Right lobe of liver (tissue), 4 donors: Measurements from ENCODE around the gene RTL5.

Experiments used
- POLR2A ChIP-seq: fragments of 450-650 bp; IDR thresholded peaks from one replicate; pipeline ENCODE4 v1.6.1; 2017; ENCODE audit warnings: antibody characterized with exemption, mild to moderate bottlenecking
- TF ChIP-seq, protein P1 (sequence below), 4 donors: fragments of 200-600 bp in 3 of 4; fragments of 450-650 bp in 1 of 4; IDR thresholded peaks; one replicate each; pipeline versions ENCODE4 v1.5.1 to v1.8.0; 2016 to 2022; ENCODE audit warnings: antibody characterized with exemption in 4 of 4, mild to moderate bottlenecking in 2 of 4
- donor health status: DM: no; HTN: no; CAD: no.
- donor health status: DM: no; HTN: no; CAD: no.
- donor health status: DM: no; HTN: yes; CAD: no.

DNA sequence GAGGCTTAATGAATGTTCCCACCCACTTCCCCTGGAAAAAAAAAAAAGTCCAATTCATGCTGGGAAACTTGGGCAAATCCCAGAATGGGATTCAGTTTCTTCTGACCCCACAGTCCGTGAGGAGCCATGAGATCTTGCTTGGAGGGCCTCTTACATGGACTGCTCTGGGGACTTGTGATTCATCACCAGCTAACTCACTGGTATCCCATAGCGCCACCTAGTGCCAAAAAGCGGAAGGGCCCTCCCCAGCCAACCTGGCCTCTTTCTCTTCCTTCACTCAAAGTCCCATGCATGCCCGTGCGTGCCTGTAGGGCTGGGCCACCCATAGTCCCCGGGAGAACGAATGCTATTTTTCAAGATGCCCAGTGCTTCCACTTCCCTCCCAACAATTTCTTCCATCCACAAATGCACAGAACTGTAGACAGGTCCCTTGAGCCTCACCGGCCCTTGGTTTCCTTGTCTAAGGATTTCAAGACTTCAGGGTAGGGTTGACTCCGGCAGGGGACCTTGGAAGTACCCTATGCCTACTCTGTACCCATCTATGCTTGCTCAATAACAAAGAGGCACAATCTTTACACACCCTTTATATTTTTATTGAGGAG, 5.1 kb downstream of the RTL5 start:
- TF ChIP-seq, protein P1, sequence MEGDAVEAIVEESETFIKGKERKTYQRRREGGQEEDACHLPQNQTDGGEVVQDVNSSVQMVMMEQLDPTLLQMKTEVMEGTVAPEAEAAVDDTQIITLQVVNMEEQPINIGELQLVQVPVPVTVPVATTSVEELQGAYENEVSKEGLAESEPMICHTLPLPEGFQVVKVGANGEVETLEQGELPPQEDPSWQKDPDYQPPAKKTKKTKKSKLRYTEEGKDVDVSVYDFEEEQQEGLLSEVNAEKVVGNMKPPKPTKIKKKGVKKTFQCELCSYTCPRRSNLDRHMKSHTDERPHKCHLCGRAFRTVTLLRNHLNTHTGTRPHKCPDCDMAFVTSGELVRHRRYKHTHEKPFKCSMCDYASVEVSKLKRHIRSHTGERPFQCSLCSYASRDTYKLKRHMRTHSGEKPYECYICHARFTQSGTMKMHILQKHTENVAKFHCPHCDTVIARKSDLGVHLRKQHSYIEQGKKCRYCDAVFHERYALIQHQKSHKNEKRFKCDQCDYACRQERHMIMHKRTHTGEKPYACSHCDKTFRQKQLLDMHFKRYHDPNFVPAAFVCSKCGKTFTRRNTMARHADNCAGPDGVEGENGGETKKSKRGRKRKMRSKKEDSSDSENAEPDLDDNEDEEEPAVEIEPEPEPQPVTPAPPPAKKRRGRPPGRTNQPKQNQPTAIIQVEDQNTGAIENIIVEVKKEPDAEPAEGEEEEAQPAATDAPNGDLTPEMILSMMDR (IDR thresholded peaks at IDR 0.05) = peak; percentile 85 to 91 (median 91)
- no peak for TF ChIP-seq POLR2A
